ENCODE measurements around the gene PCNP.
"Not testable (repeated sequence)": the region's sequence is repeated elsewhere in the genome, so short reads cannot be mapped to it uniquely, and the experiment has no call there.

PCNP gene

DNA sequence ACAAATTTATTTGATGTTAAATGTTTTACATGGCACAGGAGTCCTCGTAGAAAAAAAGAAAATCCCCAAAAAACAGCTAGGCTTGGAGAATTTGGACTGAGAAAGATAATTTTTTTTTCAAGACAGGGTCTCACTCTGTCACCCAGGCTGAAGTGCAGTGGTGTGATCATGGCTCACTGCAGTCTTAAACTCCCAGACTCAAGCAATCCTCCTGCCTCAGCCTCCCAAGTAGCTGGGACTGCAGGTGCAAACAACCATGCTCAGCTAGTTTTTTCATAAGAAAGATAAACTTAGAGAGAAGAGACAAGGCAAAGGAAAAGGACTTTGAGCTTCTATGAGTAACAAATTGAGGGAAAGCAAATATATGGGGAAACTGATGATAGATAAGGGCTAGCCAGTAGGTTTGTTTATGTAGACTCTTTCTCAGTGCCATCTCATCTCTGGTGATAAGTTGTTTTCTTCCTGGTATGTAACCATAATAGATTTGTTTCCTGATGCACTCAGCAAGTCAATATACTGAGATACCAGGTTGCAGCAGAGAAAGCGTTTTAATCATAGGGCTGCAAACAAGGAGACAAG is 25.4 kb upstream of the PCNP start:
- H3K4me3 ChIP-seq (ENCODE audit: low read depth in 1 of 2, low read length in 2 of 2) = no peak overlapping the region
- no peaks in the 10 kb centered on the region for H3K4me1 ChIP-seq (ENCODE audit: insufficient read depth, low read length)
- no peaks in the 10 kb centered on the region for H3K27me3 ChIP-seq (ENCODE audit: insufficient read depth, low read length, poor library complexity)
- DNase-seq (no peak), ATAC-seq (ENCODE audit: insufficient read depth, low read depth) (no peak)
- H3K79me2 ChIP-seq (ENCODE audit: insufficient read depth, low read length) = no peaks in the 10 kb centered on the region
- no peak overlapping the region for H2AFZ ChIP-seq (ENCODE audit: low read depth, low read length)
- H3K36me3 ChIP-seq (ENCODE audit: insufficient read depth, low read length) = no peaks in the 10 kb centered on the region
- H3K9ac ChIP-seq (ENCODE audit: low read depth, low read length) = no peak overlapping the region
- TF ChIP-seq, protein P1, sequence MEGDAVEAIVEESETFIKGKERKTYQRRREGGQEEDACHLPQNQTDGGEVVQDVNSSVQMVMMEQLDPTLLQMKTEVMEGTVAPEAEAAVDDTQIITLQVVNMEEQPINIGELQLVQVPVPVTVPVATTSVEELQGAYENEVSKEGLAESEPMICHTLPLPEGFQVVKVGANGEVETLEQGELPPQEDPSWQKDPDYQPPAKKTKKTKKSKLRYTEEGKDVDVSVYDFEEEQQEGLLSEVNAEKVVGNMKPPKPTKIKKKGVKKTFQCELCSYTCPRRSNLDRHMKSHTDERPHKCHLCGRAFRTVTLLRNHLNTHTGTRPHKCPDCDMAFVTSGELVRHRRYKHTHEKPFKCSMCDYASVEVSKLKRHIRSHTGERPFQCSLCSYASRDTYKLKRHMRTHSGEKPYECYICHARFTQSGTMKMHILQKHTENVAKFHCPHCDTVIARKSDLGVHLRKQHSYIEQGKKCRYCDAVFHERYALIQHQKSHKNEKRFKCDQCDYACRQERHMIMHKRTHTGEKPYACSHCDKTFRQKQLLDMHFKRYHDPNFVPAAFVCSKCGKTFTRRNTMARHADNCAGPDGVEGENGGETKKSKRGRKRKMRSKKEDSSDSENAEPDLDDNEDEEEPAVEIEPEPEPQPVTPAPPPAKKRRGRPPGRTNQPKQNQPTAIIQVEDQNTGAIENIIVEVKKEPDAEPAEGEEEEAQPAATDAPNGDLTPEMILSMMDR (IDR thresholded peaks at IDR 0.05; ENCODE audit: borderline replicate concordance, extremely low read depth, low read length, poor library complexity, severe bottlenecking) = no peak
- no peak for TF ChIP-seq EZH2 (IDR thresholded peaks at IDR 0.05; ENCODE audit: borderline replicate concordance, low read depth, low read length, severe bottlenecking)
- H3K4me2 ChIP-seq (ENCODE audit: insufficient read depth, low read length) = no peak overlapping the region
- H3K9me3 ChIP-seq (ENCODE audit: insufficient read depth, low read length, severe bottlenecking) = no peaks in the 10 kb centered on the region
- H4K20me1 ChIP-seq (ENCODE audit: insufficient read depth, low read length) = no peaks in the 10 kb centered on the region
- H3K27ac ChIP-seq (ENCODE audit: low read length) = no peak overlapping the region

DNA sequence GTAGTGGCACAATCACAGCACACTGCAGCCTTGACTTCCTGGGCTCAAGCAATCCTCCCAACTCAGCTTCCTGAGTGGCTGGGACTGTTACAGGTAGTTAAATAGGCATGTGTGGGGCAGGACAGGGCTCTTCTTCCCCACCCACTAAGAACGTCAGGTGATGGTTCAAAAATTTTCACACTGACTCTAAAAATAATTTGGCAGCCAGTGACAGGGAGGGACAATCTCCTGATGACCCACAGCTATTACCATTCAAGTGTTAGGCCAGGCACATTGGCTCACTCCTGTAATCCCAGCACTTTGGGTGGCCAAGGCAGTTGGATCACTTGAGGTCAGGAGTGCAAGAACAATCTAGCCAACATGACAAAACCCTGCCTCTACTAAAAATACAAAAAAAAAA is 24.5 kb upstream of the PCNP start:
- H3K36me3 ChIP-seq (ENCODE audit: insufficient read depth, low read length) = no peaks in the 10 kb centered on the region
- H3K4me1 ChIP-seq (ENCODE audit: insufficient read depth, low read length) = no peaks in the 10 kb centered on the region
- H3K4me2 ChIP-seq (ENCODE audit: insufficient read depth, low read length) = no peak overlapping the region
- H4K20me1 ChIP-seq (ENCODE audit: insufficient read depth, low read length) = no peaks in the 10 kb centered on the region
- no peak overlapping the region for H3K4me3 ChIP-seq (ENCODE audit: low read depth in 1 of 2, low read length in 2 of 2)
- no peak overlapping the region for H2AFZ ChIP-seq (ENCODE audit: low read depth, low read length)
- no peaks in the 10 kb centered on the region for H3K27me3 ChIP-seq (ENCODE audit: insufficient read depth, low read length, poor library complexity)
- no peaks in the 10 kb centered on the region for H3K9me3 ChIP-seq (ENCODE audit: insufficient read depth, low read length, severe bottlenecking)
- no peak for DNase-seq
- no peak overlapping the region for H3K9ac ChIP-seq (ENCODE audit: low read depth, low read length)
- no peak for TF ChIP-seq EZH2 (IDR thresholded peaks at IDR 0.05; ENCODE audit: borderline replicate concordance, low read depth, low read length, severe bottlenecking)
- TF ChIP-seq, protein P1 (IDR thresholded peaks at IDR 0.05; ENCODE audit: borderline replicate concordance, extremely low read depth, low read length, poor library complexity, severe bottlenecking) = no peak
- no peak overlapping the region for H3K27ac ChIP-seq (ENCODE audit: low read length)
- no peak for ATAC-seq (ENCODE audit: insufficient read depth, low read depth)
- H3K79me2 ChIP-seq (ENCODE audit: insufficient read depth, low read length) = no peaks in the 10 kb centered on the region

DNA sequence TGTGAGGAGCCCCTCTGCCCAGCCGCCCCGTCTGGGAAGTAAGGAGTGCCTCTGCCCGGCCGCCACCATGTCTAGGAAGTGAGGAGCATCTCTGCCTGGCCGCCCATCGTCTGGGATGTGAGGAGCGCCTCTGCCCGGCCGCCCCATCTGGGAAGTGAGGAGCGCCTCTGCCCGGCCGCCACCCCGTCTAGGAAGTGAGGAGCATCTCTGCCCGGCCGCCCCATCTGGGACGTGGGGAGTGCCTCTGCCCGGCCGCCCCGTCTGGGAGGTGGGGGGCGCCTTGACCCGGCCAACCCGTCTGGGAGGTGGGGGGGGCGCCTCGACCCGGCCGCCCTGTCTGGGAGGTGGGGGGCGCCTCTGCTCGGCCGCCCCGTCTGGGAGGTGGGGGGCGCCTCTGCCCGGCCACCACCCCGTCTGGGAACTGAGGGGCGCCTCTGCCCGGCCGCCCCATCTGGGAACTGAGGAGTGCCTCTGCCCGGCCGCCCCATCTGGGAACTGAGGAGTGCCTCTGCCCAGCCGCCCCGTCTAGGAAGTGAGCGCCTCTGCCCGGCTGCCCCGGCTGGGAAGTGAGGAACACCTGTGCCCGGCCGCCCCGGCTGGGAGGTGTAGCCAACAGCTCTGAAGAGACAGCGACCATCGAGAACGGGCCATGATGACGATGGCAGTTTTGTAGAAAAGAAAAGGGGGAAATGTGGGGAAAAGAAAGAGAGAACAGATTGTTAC is 22.5 kb upstream of the PCNP start:
- H3K4me2 ChIP-seq (ENCODE audit: insufficient read depth, low read length); H3K36me3 ChIP-seq (ENCODE audit: insufficient read depth, low read length); H3K4me1 ChIP-seq (ENCODE audit: insufficient read depth, low read length); H2AFZ ChIP-seq (ENCODE audit: low read depth, low read length); ATAC-seq (ENCODE audit: insufficient read depth, low read depth); H4K20me1 ChIP-seq (ENCODE audit: insufficient read depth, low read length); H3K27ac ChIP-seq (ENCODE audit: low read length); H3K4me3 ChIP-seq (ENCODE audit: low read depth in 1 of 2, low read length in 2 of 2); H3K79me2 ChIP-seq (ENCODE audit: insufficient read depth, low read length); DNase-seq; H3K9ac ChIP-seq (ENCODE audit: low read depth, low read length); H3K9me3 ChIP-seq (ENCODE audit: insufficient read depth, low read length, severe bottlenecking); H3K27me3 ChIP-seq (ENCODE audit: insufficient read depth, low read length, poor library complexity): not testable (repeated sequence)

DNA sequence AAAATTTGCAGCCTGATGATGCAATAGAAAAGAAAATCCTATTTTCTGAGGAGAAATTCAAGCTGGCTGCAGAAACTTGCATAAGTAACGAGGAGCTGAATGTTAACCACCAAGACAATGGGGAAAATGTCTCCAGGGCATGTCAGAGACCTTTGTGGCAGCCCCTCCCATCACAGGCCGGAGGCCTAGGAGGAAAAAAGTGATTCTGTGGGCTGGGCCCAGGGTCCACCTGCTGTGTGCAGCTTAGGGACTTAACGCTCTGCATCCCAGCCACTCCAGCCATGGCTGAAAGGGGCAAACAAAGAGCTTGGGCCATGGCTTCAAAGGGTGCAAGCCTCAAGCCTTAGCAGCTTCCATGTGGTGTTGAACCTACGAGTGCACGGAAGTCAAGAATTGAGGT is 20.6 kb upstream of the PCNP start:
- H4K20me1 ChIP-seq (ENCODE audit: insufficient read depth, low read length); H3K4me2 ChIP-seq (ENCODE audit: insufficient read depth, low read length); H3K9me3 ChIP-seq (ENCODE audit: insufficient read depth, low read length, severe bottlenecking); ATAC-seq (ENCODE audit: insufficient read depth, low read depth); H2AFZ ChIP-seq (ENCODE audit: low read depth, low read length); DNase-seq; H3K36me3 ChIP-seq (ENCODE audit: insufficient read depth, low read length); H3K4me1 ChIP-seq (ENCODE audit: insufficient read depth, low read length); H3K4me3 ChIP-seq (ENCODE audit: low read depth in 1 of 2, low read length in 2 of 2); H3K27ac ChIP-seq (ENCODE audit: low read length); H3K79me2 ChIP-seq (ENCODE audit: insufficient read depth, low read length); H3K9ac ChIP-seq (ENCODE audit: low read depth, low read length); H3K27me3 ChIP-seq (ENCODE audit: insufficient read depth, low read length, poor library complexity): not testable (repeated sequence)

Data from DND-41 (cell line).